Natural killer cell (primary cell): ENCODE data around the gene POGLUT3. TPM values are rescaled to one million over a fixed set of nuclear protein-coding genes. Genes with fewer than 3 reads are reported as not detected.

Experiments used
- ATAC-seq, 3 donors: fragments of 150-1000 bp in 2 of 3; fragments of 200-7000 bp in 1 of 3; cut with Tn5 transposase; 1 replicate in 1 of 3; 2 replicates in 2 of 3; pipeline ENCODE4 v1.10.0; 2021; ENCODE audit warnings: mild to moderate bottlenecking in 2 of 3, moderate library complexity in 2 of 3
- DNase-seq, 2 donors: peaks; one replicate each; pipeline versions ENCODE4 v3.0.0 to v3.0.0-alpha.2; 2013 to 2021; ENCODE audit warnings: mixed read lengths in 1 of 2
- H3K27ac ChIP-seq: one replicate; pipeline ENCODE4 v1.5.1; 2013; ENCODE audit warnings: mild to moderate bottlenecking, low read length
- H3K27me3 ChIP-seq: one replicate; pipeline ENCODE4 v1.6.1; 2013; ENCODE audit warnings: low read length; ENCODE audit not compliant: control insufficient read depth, insufficient read depth
- H3K36me3 ChIP-seq: one replicate; pipeline ENCODE4 v1.6.1; 2013; ENCODE audit warnings: low read length; ENCODE audit not compliant: control insufficient read depth, insufficient read depth
- H3K4me1 ChIP-seq: one replicate; pipeline ENCODE4 v1.6.1; 2013; ENCODE audit warnings: low read length; ENCODE audit not compliant: control insufficient read depth, insufficient read depth
- H3K4me3 ChIP-seq: one replicate; pipeline ENCODE4 v1.5.1; 2013; ENCODE audit warnings: low read length
- H3K9me3 ChIP-seq: one replicate; pipeline ENCODE4 v1.6.1; 2013; ENCODE audit warnings: low read length; ENCODE audit not compliant: control insufficient read depth, insufficient read depth
- H3K27ac Mint-ChIP-seq, 2 donors: one replicate each; pipeline ENCODE4 v1.8.0; 2022; ENCODE audit warnings: mild to moderate bottlenecking in 2 of 2, mixed read lengths in 2 of 2, moderate library complexity in 1 of 2
- H3K27me3 Mint-ChIP-seq, 2 donors: one replicate each; pipeline ENCODE4 v1.8.0; 2022; ENCODE audit warnings: low read depth in 2 of 2, mixed read lengths in 2 of 2
- H3K36me3 Mint-ChIP-seq: one replicate; pipeline ENCODE4 v1.8.0; 2022; ENCODE audit warnings: mixed read lengths
- H3K4me1 Mint-ChIP-seq, 2 donors: one replicate each; pipeline ENCODE4 v1.8.0; 2022; ENCODE audit warnings: mixed read lengths in 2 of 2
- H3K4me3 Mint-ChIP-seq: one replicate; pipeline ENCODE4 v1.8.0; 2022; ENCODE audit warnings: mild to moderate bottlenecking, moderate library complexity, mixed read lengths
- H3K9me3 Mint-ChIP-seq, 2 donors: one replicate each; pipeline ENCODE4 v1.8.0; 2022; ENCODE audit warnings: mixed read lengths in 2 of 2
- WGBS: methylation state at CpG from one replicate; pipeline ENCODE4 v1.1.7; 2013; ENCODE audit warnings: missing lambda C conversion rate; ENCODE audit not compliant: insufficient coverage; 5-methylcytosine and 5-hydroxymethylcytosine counted together
- intact Hi-C: fragments of 100-400 bp; cut with micrococcal nuclease; formaldehyde crosslinking; loops from one replicate; pipeline ENCODE4 v1.14.2; 2022
- total RNA-seq, 4 donors: library from RNA; stranded (reverse); fragments of 120-200 nt in 1 of 4; gene quantifications; one replicate each; pipeline versions ENCODE4 v1.2.3 to v1.2.4, GENCODE V29; 2013 to 2022
- TF ChIP-seq, protein P1 (sequence below): fragments of 200-600 bp; IDR thresholded peaks from one replicate; pipeline ENCODE4 v1.8.0; 2022; ENCODE audit warnings: antibody characterized with exemption

Gene POGLUT3, protein sequence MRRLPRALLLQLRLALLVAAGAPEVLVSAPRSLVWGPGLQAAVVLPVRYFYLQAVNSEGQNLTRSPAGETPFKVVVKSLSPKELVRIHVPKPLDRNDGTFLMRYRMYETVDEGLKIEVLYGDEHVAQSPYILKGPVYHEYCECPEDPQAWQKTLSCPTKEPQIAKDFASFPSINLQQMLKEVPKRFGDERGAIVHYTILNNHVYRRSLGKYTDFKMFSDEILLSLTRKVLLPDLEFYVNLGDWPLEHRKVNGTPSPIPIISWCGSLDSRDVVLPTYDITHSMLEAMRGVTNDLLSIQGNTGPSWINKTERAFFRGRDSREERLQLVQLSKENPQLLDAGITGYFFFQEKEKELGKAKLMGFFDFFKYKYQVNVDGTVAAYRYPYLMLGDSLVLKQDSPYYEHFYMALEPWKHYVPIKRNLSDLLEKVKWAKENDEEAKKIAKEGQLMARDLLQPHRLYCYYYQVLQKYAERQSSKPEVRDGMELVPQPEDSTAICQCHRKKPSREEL
- total RNA-seq: 10 to 100 TPM in 2 of 3 donors, 1 to 10 TPM in 1; 9.1 to 12.8 (median 10.8) TPM
- total RNA-seq (2013): 14.6 TPM

DNA sequence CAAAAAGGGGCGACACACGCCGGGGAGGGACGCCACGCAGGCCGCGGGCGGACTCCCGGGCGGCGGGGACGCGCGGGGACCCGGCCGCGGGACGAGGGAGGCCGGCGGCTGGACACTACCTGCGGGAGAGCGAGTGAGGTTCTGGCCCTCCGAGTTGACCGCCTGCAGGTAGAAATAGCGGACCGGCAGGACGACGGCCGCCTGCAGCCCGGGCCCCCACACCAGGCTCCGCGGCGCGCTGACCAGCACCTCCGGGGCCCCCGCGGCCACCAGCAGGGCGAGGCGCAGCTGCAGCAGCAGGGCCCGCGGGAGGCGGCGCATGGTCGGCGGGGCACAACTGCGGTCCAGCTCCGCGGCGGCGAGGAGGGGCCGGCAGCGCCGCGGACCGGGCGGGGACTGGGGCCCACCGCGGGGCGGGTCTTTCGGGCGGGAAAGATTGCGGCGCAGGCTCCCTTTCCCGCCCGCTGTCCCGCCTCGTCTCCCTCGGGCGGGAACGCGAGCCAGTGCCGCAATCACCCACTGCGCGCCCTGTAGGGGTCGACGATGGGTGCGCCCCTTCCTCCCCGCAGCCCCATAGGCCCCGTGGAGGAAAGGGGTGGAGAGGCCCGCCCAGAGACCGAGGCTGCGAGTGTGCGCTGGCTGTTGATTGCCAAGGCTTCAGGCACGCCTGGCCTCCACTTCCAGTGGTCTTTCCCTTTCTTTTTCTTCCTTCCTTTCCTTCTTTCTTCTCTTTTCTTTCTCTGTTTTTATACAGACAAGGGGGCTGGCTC is at the start of gene POGLUT3:
Gene POGLUT3, minus strand, starts transcription at position 339 of the 770 bp plus-strand sequence. Its CDS starts 18 bp downstream, at position 321.
- WGBS: under 1% methylated on average over 84 of the region's 84 CpGs
- Histone ChIP-seq H3K27me3 (no peaks in the 10 kb centered on the region), H3K36me3 (no peaks in the 10 kb centered on the region), H3K27ac (peak within 1 kb of the TSS; percentile 85), H3K4me1 (peaks cover 18% of the 10 kb centered on the region), H3K4me3 (peak within 1 kb of the TSS; percentile 54), H3K9me3 (no peaks in the 10 kb centered on the region)
- Mint-ChIP-seq H3K4me3 (peak within 1 kb of the TSS; percentile 96), H3K27ac (peak within 1 kb of the TSS; percentile 85 to 99), H3K9me3 (no peaks in the 10 kb centered on the region), H3K36me3 (no peaks in the 10 kb centered on the region), H3K27me3 (no peaks in the 10 kb centered on the region), H3K4me1 (peaks cover 22 to 25% of the 10 kb centered on the region in 2 donors)
- ATAC-seq: peak; percentile 57 to 74 (median 70)
- intact Hi-C loops: no loop called here
- TF ChIP-seq, protein P1, sequence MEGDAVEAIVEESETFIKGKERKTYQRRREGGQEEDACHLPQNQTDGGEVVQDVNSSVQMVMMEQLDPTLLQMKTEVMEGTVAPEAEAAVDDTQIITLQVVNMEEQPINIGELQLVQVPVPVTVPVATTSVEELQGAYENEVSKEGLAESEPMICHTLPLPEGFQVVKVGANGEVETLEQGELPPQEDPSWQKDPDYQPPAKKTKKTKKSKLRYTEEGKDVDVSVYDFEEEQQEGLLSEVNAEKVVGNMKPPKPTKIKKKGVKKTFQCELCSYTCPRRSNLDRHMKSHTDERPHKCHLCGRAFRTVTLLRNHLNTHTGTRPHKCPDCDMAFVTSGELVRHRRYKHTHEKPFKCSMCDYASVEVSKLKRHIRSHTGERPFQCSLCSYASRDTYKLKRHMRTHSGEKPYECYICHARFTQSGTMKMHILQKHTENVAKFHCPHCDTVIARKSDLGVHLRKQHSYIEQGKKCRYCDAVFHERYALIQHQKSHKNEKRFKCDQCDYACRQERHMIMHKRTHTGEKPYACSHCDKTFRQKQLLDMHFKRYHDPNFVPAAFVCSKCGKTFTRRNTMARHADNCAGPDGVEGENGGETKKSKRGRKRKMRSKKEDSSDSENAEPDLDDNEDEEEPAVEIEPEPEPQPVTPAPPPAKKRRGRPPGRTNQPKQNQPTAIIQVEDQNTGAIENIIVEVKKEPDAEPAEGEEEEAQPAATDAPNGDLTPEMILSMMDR: no peak
- DNase-seq: peak; percentile 51 to 64

DNA sequence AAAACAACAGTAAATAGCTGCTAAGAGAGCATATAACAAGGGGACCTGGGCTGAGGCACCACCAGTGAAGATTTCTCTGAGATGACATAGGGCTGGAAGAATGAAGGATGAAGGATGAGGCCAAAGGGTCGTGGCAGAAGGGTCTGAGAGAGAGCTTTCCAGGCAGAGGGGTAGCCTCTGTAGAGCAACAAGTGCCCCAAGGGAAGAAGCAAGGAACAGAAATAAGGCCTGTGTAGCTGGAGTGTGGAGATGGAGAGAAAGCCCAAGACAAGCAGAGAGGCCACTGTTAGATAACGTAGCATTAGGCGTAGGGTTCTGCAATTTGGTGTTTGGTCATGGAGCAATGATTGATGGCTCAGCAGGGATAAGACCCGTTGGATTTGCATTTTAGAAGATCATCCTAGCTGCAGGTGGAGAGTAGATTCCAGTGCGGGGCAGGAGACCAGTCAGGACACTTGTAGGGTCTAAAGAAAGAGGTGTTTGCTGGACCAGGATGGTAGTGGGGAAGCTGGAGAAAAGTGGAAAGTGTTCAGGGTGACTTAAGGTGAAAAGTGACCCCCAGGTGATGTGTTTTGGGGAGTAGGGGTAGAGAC is 47.8 kb upstream of the POGLUT3 start:
- no peaks in the 10 kb centered on the region for H3K4me1 ChIP-seq
- DNase-seq (no peak), ATAC-seq (no peak)
- TF ChIP-seq, protein P1: no peak
- no peaks in the 10 kb centered on the region for H3K9me3 Mint-ChIP-seq
- intact Hi-C loops: no loop called here
- 90% methylated on average over 5 of the region's 5 CpGs for WGBS
- no peak overlapping the region for H3K27ac ChIP-seq
- H3K4me3 ChIP-seq: no peak overlapping the region
- no peaks in the 10 kb centered on the region for H3K9me3 ChIP-seq
- no peaks in the 10 kb centered on the region for H3K36me3 ChIP-seq
- no peaks in the 10 kb centered on the region for H3K27me3 Mint-ChIP-seq
- no peaks in the 10 kb centered on the region for H3K36me3 Mint-ChIP-seq
- H3K4me1 Mint-ChIP-seq: no peaks in the 10 kb centered on the region
- no peaks in the 10 kb centered on the region for H3K27me3 ChIP-seq
- H3K27ac Mint-ChIP-seq: no peak overlapping the region
- no peak overlapping the region for H3K4me3 Mint-ChIP-seq

DNA sequence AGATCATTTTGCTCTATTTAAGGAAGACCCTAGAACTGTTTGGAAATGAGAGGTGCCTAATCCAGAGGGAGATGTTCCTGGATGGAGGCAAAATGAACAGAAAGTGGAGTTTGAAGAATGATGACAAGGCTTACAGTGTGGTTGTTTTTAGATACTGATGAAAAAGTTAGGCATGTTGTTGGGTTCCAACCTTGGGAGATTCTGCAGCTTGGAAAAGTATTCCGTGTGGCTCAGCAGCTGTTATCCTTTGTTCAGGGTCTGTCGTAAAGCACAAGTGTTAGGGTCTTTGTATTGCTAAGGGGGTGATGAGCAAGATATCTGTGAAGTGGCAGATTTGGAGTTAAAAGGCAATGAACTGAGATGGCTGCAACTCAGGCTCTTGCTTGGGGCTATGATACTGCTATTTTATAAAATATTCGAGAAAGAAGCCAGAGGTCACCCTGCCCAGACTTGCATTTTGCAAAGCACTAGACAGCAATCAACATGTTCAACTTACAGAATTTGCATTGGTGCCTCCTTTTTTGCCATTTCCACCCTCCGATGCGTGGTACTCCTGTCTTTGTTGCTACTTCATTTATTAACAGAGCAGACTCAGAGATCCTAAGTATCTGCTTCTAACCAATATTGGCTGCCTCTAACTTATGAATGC is 45.3 kb upstream of the POGLUT3 start:
- TF ChIP-seq, protein P1: no peak
- Histone ChIP-seq H3K27me3 (no peaks in the 10 kb centered on the region), H3K36me3 (no peaks in the 10 kb centered on the region), H3K4me3 (no peak overlapping the region), H3K27ac (no peak overlapping the region), H3K9me3 (no peaks in the 10 kb centered on the region), H3K4me1 (peaks cover 1% of the 10 kb centered on the region)
- no peak overlapping the region for H3K4me3 Mint-ChIP-seq
- no peaks in the 10 kb centered on the region for H3K27me3 Mint-ChIP-seq
- peaks cover 3 to 6% of the 10 kb centered on the region in 2 donors for H3K4me1 Mint-ChIP-seq
- H3K36me3 Mint-ChIP-seq: no peaks in the 10 kb centered on the region
- DNase-seq (no peak), ATAC-seq (no peak)
- intact Hi-C loops: no loop called here
- 96% methylated on average over 5 of the region's 5 CpGs for WGBS
- H3K27ac Mint-ChIP-seq: no peak overlapping the region
- H3K9me3 Mint-ChIP-seq: no peaks in the 10 kb centered on the region
